HepG2 (cell line): ENCODE measurements around the gene MAN2A2. TPM values are rescaled to one million over a fixed set of nuclear protein-coding genes. Genes with fewer than 3 reads are reported as not detected.
A peak's percentile ranks its signal among the peaks of the same experiment; 100 is the strongest.

Source experiments
- AGO1 ChIP-seq: fragments of 200-400 bp; formaldehyde crosslinking; IDR thresholded peaks from 2 replicates; pipeline ENCODE4 v1.6.1; 2017; ENCODE audit warnings: mild to moderate bottlenecking, low read depth, low read length, moderate library complexity; ENCODE audit not compliant: poor library complexity, severe bottlenecking
- BORCS8-MEF2B ChIP-seq: sonication (generic); formaldehyde crosslinking; IDR thresholded peaks from 2 replicates; pipeline ENCODE4 v1.8.0; 2022; ENCODE audit warnings: mild to moderate bottlenecking, missing genetic modification reagents
- HMGXB3 ChIP-seq: sonication (generic); formaldehyde crosslinking; IDR thresholded peaks from 2 replicates; pipeline ENCODE4 v1.4.0; 2020; ENCODE audit warnings: missing genetic modification reagents, borderline replicate concordance
- MAFF ChIP-seq: IDR thresholded peaks from 2 replicates; pipeline ENCODE4 v1.6.1; 2011; ENCODE audit warnings: low read depth, low read length, improper control_type of control experiment
- MNT ChIP-seq: fragments of 450-650 bp; IDR thresholded peaks from 2 replicates; pipeline ENCODE4 v1.6.1; 2016
- NFE2L2 ChIP-seq: fragments of 150-350 bp; IDR thresholded peaks from 2 replicates; pipeline ENCODE4 v1.6.1; 2014; ENCODE audit warnings: low read length
- RBM22 ChIP-seq: fragments of 200-400 bp; formaldehyde crosslinking; optimal IDR thresholded peaks from 2 replicates; pipeline ENCODE3; 2017; ENCODE audit warnings: mild to moderate bottlenecking, low read length, moderate library complexity
- SALL2 ChIP-seq: sonication (generic); formaldehyde crosslinking; IDR thresholded peaks from 2 replicates; pipeline ENCODE4 v1.8.1; 2023; ENCODE audit warnings: mild to moderate bottlenecking, missing genetic modification reagents, inconsistent platforms
- SETDB1 ChIP-seq: sonication (generic); formaldehyde crosslinking; IDR thresholded peaks from 2 replicates; pipeline ENCODE4 v1.5.1; 2020; ENCODE audit warnings: missing genetic modification reagents, mild to moderate bottlenecking, borderline replicate concordance
- SOX5 ChIP-seq: IDR thresholded peaks from 2 replicates; pipeline ENCODE4 v1.6.1; 2016; ENCODE audit warnings: borderline replicate concordance
- STAT6 ChIP-seq: sonication (generic); formaldehyde crosslinking; IDR thresholded peaks from 2 replicates; pipeline ENCODE4 v1.4.0; 2020; ENCODE audit warnings: missing genetic modification reagents, mild to moderate bottlenecking, borderline replicate concordance
- TGIF2 ChIP-seq: IDR thresholded peaks from 2 replicates; pipeline ENCODE4 v1.6.1; 2016; ENCODE audit warnings: control low read depth, missing compliant biosample characterization
- ZC3H13 ChIP-seq: sonication (generic); formaldehyde crosslinking; IDR thresholded peaks from 2 replicates; pipeline ENCODE4 v1.8.1; 2023; ENCODE audit warnings: mild to moderate bottlenecking, missing genetic modification reagents, moderate library complexity
- ZEB1 ChIP-seq: IDR thresholded peaks from 2 replicates; pipeline ENCODE4 v1.6.1; 2012; ENCODE audit warnings: mild to moderate bottlenecking, low read depth, inconsistent platforms; ENCODE audit not compliant: insufficient replicate concordance
- ZFP36L2 ChIP-seq: sonication (generic); formaldehyde crosslinking; IDR thresholded peaks from 2 replicates; pipeline ENCODE4 v1.4.0; 2020; ENCODE audit warnings: missing genetic modification reagents
- ZNF281 ChIP-seq: sonication (generic); formaldehyde crosslinking; IDR thresholded peaks from 2 replicates; pipeline ENCODE4 v1.4.0; 2020; ENCODE audit warnings: missing genetic modification reagents, borderline replicate concordance
- ZNF572 ChIP-seq: sonication (generic); formaldehyde crosslinking; IDR thresholded peaks from 2 replicates; pipeline ENCODE4 v1.5.1; 2020; ENCODE audit warnings: mild to moderate bottlenecking, missing genetic modification reagents
- polyA plus RNA-seq, 8 experiments: library from polyadenylated mRNA; depleted of rRNA in 3 of 8; stranded (reverse) in 7 of 8; unstranded in 1 of 8; fragments of >200 nt; fragmentation: Illumina TruSeq in 4 of 8; extraction: Trizol in 4 of 8; gene quantifications; 2 replicates each; pipeline versions ENCODE4 v1.2.1 to v1.2.3, GENCODE V29; 2011 to 2016; ENCODE audit warnings: low read depth in 4 of 8, missing spikeins in 1 of 8, mixed read lengths in 1 of 8; ENCODE audit not compliant: insufficient read depth in 1 of 8
- total RNA-seq, 5 experiments: library from RNA; depleted of rRNA; stranded (reverse); fragments of >200 nt; fragmentation: Illumina TruSeq; extraction: Trizol; gene quantifications; 2 replicates each; pipeline ENCODE4 v1.2.3, GENCODE V29; 2016; ENCODE audit warnings: low read depth in 1 of 5

Gene MAN2A2
- total and polyA plus RNA-seq, 2 of the 13 experiments (the other 11 are each of a cell fraction or from before 2014, with no cell fraction given) = 17.5 to 51.5 TPM

GRCh38 chr15:90954712-90955623 is 51.9 kb downstream of the MAN2A2 start, which contains the start of gene RCCD1 (continued):
- TF ChIP-seq BORCS8-MEF2B (peak; percentile 84; the same call in 1 of the 2 replicates), MAFF (no peak), ZC3H13 (CRISPR knock-in tag) (peak; percentile 78), ZNF281 (CRISPR knock-in tag) (no peak), ZNF572 (no peak), SETDB1 (CRISPR knock-in tag) (no peak), ZFP36L2 (CRISPR knock-in tag) (no peak), RBM22 (peak; percentile 65), MNT (peak; percentile 82), NFE2L2 (no peak), ZEB1 (no peak), SALL2 (CRISPR knock-in tag) (peak; percentile 80), SOX5 (CRISPR knock-in tag) (no peak), STAT6 (CRISPR knock-in tag) (peak; percentile 79; the same call in 1 of the 2 replicates), TGIF2 (CRISPR knock-in tag) (peak; percentile 69), HMGXB3 (CRISPR knock-in tag) (no peak; the same call in 1 of the 2 replicates), AGO1 (peak; percentile 73)
